Chondrocyte (in vitro differentiated cells): Measurements from ENCODE around the gene BCL2L12. TPM values are rescaled to one million over a fixed set of nuclear protein-coding genes. Genes with fewer than 3 reads are reported as not detected.

Experiments
- DNase-seq: peaks from one replicate; pipeline ENCODE4 v3.0.0; 2021; ENCODE audit warnings: mixed read lengths, low spot score
- H3K27ac Mint-ChIP-seq: one replicate; pipeline ENCODE4 v1.8.0; 2021; ENCODE audit warnings: mild to moderate bottlenecking, moderate library complexity, mixed read lengths; ENCODE audit not compliant: unreplicated experiment
- H3K27me3 Mint-ChIP-seq: 2 replicates; pipeline ENCODE4 v1.8.0; 2021; ENCODE audit warnings: low read depth, mixed read lengths
- H3K36me3 Mint-ChIP-seq: 2 replicates; pipeline ENCODE4 v1.8.0; 2021; ENCODE audit warnings: low read depth, mixed read lengths
- H3K4me1 Mint-ChIP-seq: 2 replicates; pipeline ENCODE4 v1.8.0; 2021; ENCODE audit warnings: low read depth, mild to moderate bottlenecking, mixed read lengths
- H3K4me3 Mint-ChIP-seq: one replicate; pipeline ENCODE4 v1.8.0; 2021; ENCODE audit warnings: mild to moderate bottlenecking, moderate library complexity, mixed read lengths; ENCODE audit not compliant: unreplicated experiment
- H3K9me3 Mint-ChIP-seq: 2 replicates; pipeline ENCODE4 v1.8.0; 2021; ENCODE audit warnings: low read depth, mixed read lengths
- CTCF ChIP-seq: fragments of 200-600 bp; sonication (generic); IDR thresholded peaks from 2 replicates; pipeline ENCODE4 v1.5.0; 2021; ENCODE audit warnings: antibody characterized with exemption, mild to moderate bottlenecking, moderate library complexity
- total RNA-seq: library from RNA; stranded (reverse); gene quantifications from 3 replicates; pipeline ENCODE4 v1.2.1, GENCODE V29; 2021

Gene BCL2L12
- total RNA-seq, 1 donor from 2014 or later = 18.3 TPM

GRCh38 chr19:49681830-49682229 lies 16.1 kb downstream of the BCL2L12 start:
- DNase-seq = no peak
- Mint-ChIP-seq H3K4me1 (peaks cover 31% of the 10 kb centered on the region), H3K36me3 (peaks cover 14% of the 10 kb centered on the region), H3K9me3 (no peaks in the 10 kb centered on the region), H3K27me3 (no peaks in the 10 kb centered on the region), H3K27ac (no peak overlapping the region), H3K4me3 (no peak overlapping the region)
- TF ChIP-seq CTCF = no peak

- Mint-ChIP-seq H3K27me3 (no peaks in the 10 kb centered on the region), H3K4me1 (peaks cover 31% of the 10 kb centered on the region), H3K27ac (no peak overlapping the region), H3K36me3 (peaks cover 13% of the 10 kb centered on the region), H3K9me3 (no peaks in the 10 kb centered on the region), H3K4me3 (no peak overlapping the region)
- no peak for DNase-seq
- no peak for TF ChIP-seq CTCF
Observed at GRCh38 chr19:49682274-49682673, 16.5 kb downstream of the BCL2L12 start.

GRCh38 chr19:49683814-49684250 lies 18.1 kb downstream of the BCL2L12 start:
- Mint-ChIP-seq H3K4me1 (peaks cover 24% of the 10 kb centered on the region), H3K9me3 (no peaks in the 10 kb centered on the region), H3K27ac (no peak overlapping the region), H3K27me3 (no peaks in the 10 kb centered on the region), H3K36me3 (peaks cover 17% of the 10 kb centered on the region), H3K4me3 (no peak overlapping the region)
- no peak for TF ChIP-seq CTCF
- DNase-seq = no peak

GRCh38 chr19:49684251-49684982 lies 18.7 kb downstream of the BCL2L12 start:
- Mint-ChIP-seq H3K9me3 (no peaks in the 10 kb centered on the region), H3K4me1 (peaks cover 19% of the 10 kb centered on the region), H3K36me3 (peaks cover 17% of the 10 kb centered on the region), H3K4me3 (no peak overlapping the region), H3K27me3 (no peaks in the 10 kb centered on the region), H3K27ac (no peak overlapping the region)
- no peak for DNase-seq
- peak; percentile 34 for TF ChIP-seq CTCF

GRCh38 chr19:49684983-49685553 lies 19.3 kb downstream of the BCL2L12 start:
- Mint-ChIP-seq H3K4me1 (peaks cover 16% of the 10 kb centered on the region), H3K36me3 (peaks cover 17% of the 10 kb centered on the region), H3K9me3 (no peaks in the 10 kb centered on the region), H3K4me3 (no peak overlapping the region), H3K27ac (no peak overlapping the region), H3K27me3 (no peaks in the 10 kb centered on the region)
- no peak for DNase-seq
- TF ChIP-seq CTCF = peak; percentile 17
